HG03439 (cell line): Measurements from ENCODE around the gene MCRIP1.

ENCODE experiments used
- ATAC-seq: cut with Tn5 transposase; IDR thresholded peaks from one replicate; pipeline ENCODE4 v1.9.1; 2021; ENCODE audit warnings: mild to moderate bottlenecking, moderate library complexity; ENCODE audit not compliant: unreplicated experiment

The MCRIP1 gene

GRCh38 chr17:81822996-81823819 lies 9.9 kb downstream of the MCRIP1 start:
- ATAC-seq: no peak

- ATAC-seq: no peak
Observed at GRCh38 chr17:81822312-81822637, 10.8 kb downstream of the MCRIP1 start.

GRCh38 chr17:81821603-81822311 lies 11.3 kb downstream of the MCRIP1 start:
- ATAC-seq: no peak

DNA sequence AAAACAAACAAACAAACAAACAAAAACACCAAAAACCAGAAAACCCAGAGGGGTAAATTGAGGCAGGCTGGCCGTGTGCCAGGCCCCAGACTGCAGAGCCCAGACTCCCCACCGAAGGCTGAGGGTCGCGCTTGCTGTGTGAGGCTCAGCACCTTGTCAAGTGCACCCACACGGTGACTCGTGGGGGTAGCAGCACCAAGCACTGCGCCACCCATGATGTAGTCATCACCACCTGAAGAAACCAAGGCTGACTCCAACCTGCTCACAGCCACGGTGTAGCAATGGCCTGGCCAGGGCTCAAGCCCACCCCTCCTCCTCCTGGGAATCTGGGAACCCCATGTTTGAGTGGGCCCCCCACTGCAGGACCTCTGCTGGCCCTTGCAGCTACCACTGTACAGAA lies 11.9 kb downstream of the MCRIP1 start:
- no peak for ATAC-seq

DNA sequence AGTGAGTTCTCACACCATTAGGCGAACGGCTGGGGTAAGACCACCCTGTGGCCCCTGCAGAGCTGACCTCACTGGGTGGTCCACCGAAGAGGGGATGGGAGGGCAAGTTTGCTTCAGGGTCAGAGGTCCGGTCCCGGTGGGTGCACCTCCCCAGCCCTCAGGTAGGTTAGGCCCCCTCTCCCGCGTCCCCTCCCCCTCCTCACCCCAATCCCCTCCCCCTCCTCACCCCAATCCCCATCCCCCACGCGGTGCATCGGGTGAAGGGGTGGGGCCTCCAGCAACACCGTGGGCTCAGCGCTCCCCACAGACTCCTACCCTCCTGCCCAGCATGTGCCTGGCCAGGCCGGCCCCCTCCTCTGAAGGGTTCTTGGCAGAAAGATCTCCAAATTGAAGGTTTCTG lies 13.4 kb downstream of the MCRIP1 start:
- ATAC-seq: no peak

DNA sequence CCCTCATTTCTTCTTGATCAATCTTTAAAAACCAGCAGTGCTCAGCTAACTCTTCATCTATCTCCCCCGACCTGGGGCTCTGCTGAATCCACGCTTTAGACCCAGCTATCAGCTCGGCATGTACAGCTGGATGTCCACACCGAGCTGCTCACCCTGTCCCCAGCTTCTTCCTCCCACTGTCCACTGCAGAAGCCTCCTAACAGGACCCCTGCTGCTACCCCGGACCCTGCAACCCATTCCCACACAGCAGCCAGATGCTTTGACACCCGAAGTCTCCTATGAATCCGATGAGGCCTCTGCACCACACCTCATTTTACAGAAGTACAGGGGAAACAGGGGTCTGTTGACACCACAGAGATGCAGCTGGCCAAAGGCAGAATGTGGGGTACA lies 15.3 kb downstream of the MCRIP1 start:
- no peak for ATAC-seq

DNA sequence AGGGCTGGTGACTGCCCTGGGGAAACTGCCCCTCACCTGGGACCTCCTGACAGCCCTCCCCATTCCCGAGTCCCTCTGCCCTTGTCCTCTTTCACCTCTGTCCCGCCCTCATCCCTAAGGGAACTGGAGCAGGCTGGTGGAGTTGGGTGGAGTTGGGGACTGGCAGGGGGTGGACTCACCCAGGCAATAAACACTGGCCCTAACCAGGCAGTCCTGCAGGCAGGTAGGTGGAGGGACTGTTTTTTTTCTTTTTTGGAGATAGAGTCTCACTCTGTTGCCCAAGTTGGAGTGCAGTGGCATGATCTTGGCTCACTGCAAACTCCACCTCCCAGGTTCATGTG lies 17.5 kb downstream of the MCRIP1 start:
- no peak for ATAC-seq

GRCh38 chr17:81814748-81815645 lies 18.1 kb downstream of the MCRIP1 start:
- ATAC-seq: no peak

- no peak for ATAC-seq
Observed at GRCh38 chr17:81813861-81814683, 19.0 kb downstream of the MCRIP1 start.

- ATAC-seq: no peak
Observed at GRCh38 chr17:81813371-81813684, 19.8 kb downstream of the MCRIP1 start.

- no peak for ATAC-seq
Observed at GRCh38 chr17:81812571-81813370, 20.3 kb downstream of the MCRIP1 start.

- no peak for ATAC-seq
Observed at GRCh38 chr17:81811705-81812570, 21.2 kb downstream of the MCRIP1 start.

DNA sequence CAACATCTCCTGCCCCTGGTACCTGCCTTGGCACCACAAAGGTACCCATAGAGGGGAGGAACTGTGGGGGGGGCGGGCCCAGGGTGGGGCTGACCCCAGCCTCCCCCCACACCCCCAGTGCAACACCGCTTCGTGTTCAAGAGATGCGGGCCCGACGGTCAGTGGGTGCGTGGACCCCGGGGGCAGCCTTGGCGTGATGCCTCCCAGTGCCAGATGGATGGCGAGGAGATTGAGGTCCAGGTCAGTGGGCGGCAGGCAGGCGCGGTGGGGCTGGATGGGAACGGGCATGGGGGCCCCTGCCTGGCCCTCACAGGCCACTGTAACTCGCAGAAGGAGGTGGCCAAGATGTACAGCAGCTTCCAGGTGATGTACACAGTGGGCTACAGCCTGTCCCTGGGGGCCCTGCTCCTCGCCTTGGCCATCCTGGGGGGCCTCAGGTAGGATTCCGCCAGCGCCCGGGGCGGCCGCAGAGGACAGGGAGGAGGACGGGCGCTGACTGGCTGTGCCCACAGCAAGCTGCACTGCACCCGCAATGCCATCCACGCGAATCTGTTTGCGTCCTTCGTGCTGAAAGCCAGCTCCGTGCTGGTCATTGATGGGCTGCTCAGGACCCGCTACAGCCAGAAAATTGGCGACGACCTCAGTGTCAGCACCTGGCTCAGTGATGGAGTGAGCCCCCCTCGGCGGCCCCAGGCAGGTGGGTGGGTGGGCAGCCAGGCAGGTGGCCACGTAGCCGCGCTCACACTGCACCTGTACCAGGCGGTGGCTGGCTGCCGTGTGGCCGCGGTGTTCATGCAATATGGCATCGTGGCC lies 22.0 kb downstream of the MCRIP1 start:
- no peak for ATAC-seq

DNA sequence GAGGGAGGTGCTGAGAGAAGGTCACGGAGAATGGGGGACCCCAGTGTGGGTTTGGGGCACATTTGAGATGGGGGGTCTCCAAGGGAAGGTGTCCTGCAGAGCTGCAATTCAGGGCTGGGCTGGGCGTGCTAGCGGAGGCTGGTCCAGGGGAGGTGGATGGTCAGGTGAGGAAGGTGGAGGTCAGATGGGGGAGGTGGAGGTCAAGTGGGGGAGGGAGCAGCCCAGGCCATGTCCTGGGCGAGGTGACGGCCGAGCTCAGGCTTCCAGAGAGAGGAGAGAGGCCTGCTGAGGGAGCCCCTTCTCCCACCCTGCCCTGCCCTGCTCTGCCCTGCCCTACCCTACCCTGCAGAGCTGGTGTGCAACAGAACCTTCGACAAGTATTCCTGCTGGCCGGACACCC lies 22.6 kb downstream of the MCRIP1 start:
- no peak for ATAC-seq

DNA sequence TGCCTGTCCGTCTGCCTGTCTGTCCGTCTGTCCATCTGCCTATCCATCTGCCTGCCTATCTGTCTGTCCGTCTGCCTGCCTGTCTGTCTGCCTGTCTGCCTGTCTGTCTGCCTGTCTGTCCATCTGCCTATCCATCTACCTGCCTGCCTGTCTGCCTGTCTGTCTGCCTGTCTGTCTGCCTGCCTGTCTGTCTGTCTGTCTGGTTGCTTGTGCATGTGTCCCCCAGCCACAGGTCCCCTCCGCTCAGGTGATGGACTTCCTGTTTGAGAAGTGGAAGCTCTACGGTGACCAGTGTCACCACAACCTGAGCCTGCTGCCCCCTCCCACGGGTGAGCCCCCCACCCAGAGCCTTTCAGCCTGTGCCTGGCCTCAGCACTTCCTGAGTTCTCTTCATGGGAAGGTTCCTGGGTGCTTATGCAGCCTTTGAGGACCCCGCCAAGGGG lies 23.5 kb downstream of the MCRIP1 start:
- no peak for ATAC-seq

GRCh38 chr17:81808778-81809555 lies 24.1 kb downstream of the MCRIP1 start:
- ATAC-seq: no peak

DNA sequence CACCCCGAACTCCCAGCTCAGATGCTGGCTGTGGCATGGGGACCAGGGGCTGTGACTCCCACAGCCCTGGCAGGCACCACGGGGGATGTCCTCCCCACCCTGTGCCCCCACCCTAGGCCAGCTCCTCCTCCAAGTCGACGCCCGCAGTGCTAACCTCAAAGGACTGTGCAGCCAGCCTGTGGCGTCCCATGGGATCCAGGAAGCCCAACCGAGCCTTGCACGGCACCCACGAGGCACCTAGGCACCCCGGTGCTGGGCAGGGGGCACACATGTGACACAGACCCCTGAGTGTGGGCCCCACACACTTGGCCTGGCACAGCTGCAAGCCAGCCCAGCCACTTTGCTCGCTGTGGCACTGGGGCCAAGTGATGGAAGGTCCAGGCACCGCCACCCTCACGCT lies 25.3 kb downstream of the MCRIP1 start:
- no peak for ATAC-seq
